GM23338 (cell line): ENCODE measurements around the gene DPYSL5. TPM values are rescaled to one million over a fixed set of nuclear protein-coding genes. Genes with fewer than 3 reads are reported as not detected.
"Not testable (repeated sequence)": the region's sequence is repeated elsewhere in the genome, so short reads cannot be mapped to it uniquely, and the experiment has no call there.

Experiments used
- ATAC-seq: fragments of 200-7000 bp; cut with Tn5 transposase; 3 replicates; pipeline ENCODE4 v1.9.1; 2020
- DNase-seq: peaks from one replicate; pipeline ENCODE4 v3.0.0-alpha.2; 2015; ENCODE audit warnings: low spot score
- H2AFZ ChIP-seq: fragments of 200-600 bp; sonication (generic); 2 replicates; pipeline ENCODE4 v1.8.0; 2016; ENCODE audit warnings: antibody characterized with exemption, mild to moderate bottlenecking, moderate library complexity
- H3F3A ChIP-seq: fragments of 200-600 bp; sonication (generic); replicated peaks from 2 replicates; pipeline ENCODE4 v1.8.0; 2017; ENCODE audit warnings: antibody characterized with exemption, mixed run types, low read depth
- H3K27ac ChIP-seq: fragments of 200-600 bp; sonication (generic); 2 replicates; pipeline ENCODE4 v1.6.1; 2016; ENCODE audit warnings: low read depth
- H3K27me3 ChIP-seq: fragments of 200-600 bp; sonication (generic); 2 replicates; pipeline ENCODE4 v1.8.0; 2016; ENCODE audit warnings: mild to moderate bottlenecking, mixed run types, moderate library complexity; ENCODE audit not compliant: insufficient read depth
- H3K36me3 ChIP-seq: fragments of 200-600 bp; sonication (generic); 2 replicates; pipeline ENCODE4 v1.8.0; 2016; ENCODE audit warnings: mild to moderate bottlenecking; ENCODE audit not compliant: insufficient read depth
- H3K4me1 ChIP-seq: fragments of 200-600 bp; sonication (generic); 2 replicates; pipeline ENCODE4 v1.8.0; 2016; ENCODE audit warnings: mild to moderate bottlenecking, moderate library complexity; ENCODE audit not compliant: insufficient read depth
- H3K4me2 ChIP-seq: fragments of 200-600 bp; sonication (generic); 2 replicates; pipeline ENCODE4 v1.7.1; 2017; ENCODE audit warnings: mixed run types
- H3K4me3 ChIP-seq: fragments of 200-600 bp; sonication (generic); 2 replicates; pipeline ENCODE4 v1.6.1; 2016; ENCODE audit warnings: mixed run types
- H3K79me2 ChIP-seq: fragments of 200-600 bp; sonication (generic); replicated peaks from 2 replicates; pipeline ENCODE4 v1.8.0; 2017; ENCODE audit warnings: mild to moderate bottlenecking; ENCODE audit not compliant: insufficient read depth
- H3K9me2 ChIP-seq: fragments of 200-600 bp; sonication (generic); 2 replicates; pipeline ENCODE4 v1.8.0; 2017; ENCODE audit not compliant: insufficient read depth
- H4K20me1 ChIP-seq: fragments of 200-600 bp; sonication (generic); replicated peaks from 2 replicates; pipeline ENCODE4 v1.8.0; 2017; ENCODE audit warnings: mild to moderate bottlenecking; ENCODE audit not compliant: insufficient read depth
- H3K27ac Mint-ChIP-seq: 2 replicates; pipeline ENCODE4 v1.8.0; 2020; ENCODE audit warnings: inconsistent platforms, mild to moderate bottlenecking, moderate library complexity, mixed read lengths
- H3K27me3 Mint-ChIP-seq: 3 replicates; pipeline ENCODE4 v1.8.0; 2022; ENCODE audit warnings: low read depth, mild to moderate bottlenecking, moderate library complexity, mixed read lengths, inconsistent platforms; ENCODE audit not compliant: insufficient read depth, poor library complexity
- H3K36me3 Mint-ChIP-seq: 3 replicates; pipeline ENCODE4 v1.8.0; 2021; ENCODE audit warnings: low read depth, mild to moderate bottlenecking, inconsistent platforms, moderate library complexity, mixed read lengths
- H3K4me1 Mint-ChIP-seq: 3 replicates; pipeline ENCODE4 v1.8.0; 2020; ENCODE audit warnings: mild to moderate bottlenecking, inconsistent platforms, mixed read lengths
- H3K4me3 Mint-ChIP-seq: 3 replicates; pipeline ENCODE4 v1.8.0; 2021; ENCODE audit warnings: moderate library complexity, mild to moderate bottlenecking, inconsistent platforms, mixed read lengths
- H3K9me3 Mint-ChIP-seq: 3 replicates; pipeline ENCODE4 v1.8.0; 2020; ENCODE audit warnings: moderate library complexity, mild to moderate bottlenecking, inconsistent platforms, mixed read lengths
- CREB1 ChIP-seq: fragments of 250-450 bp; sonication (Bioruptor Pico); IDR thresholded peaks from 2 replicates; pipeline ENCODE4 v1.5.0; 2020; ENCODE audit warnings: low read depth, mild to moderate bottlenecking, moderate library complexity
- EZH2 ChIP-seq: fragments of 200-600 bp; sonication (generic); IDR thresholded peaks from one replicate; pipeline ENCODE4 v1.8.0; 2017; ENCODE audit warnings: antibody characterized with exemption, mild to moderate bottlenecking, low read depth; ENCODE audit not compliant: unreplicated experiment
- EZH2phosphoT487 ChIP-seq: fragments of 200-600 bp; sonication (generic); IDR thresholded peaks from one replicate; pipeline ENCODE4 v1.8.1; 2018; ENCODE audit warnings: antibody characterized with exemption; ENCODE audit not compliant: unreplicated experiment
- JUNB ChIP-seq: IDR thresholded peaks from one replicate; pipeline ENCODE4 v1.6.1; 2016; ENCODE audit warnings: antibody characterized with exemption; ENCODE audit not compliant: unreplicated experiment
- STAT1 ChIP-seq: IDR thresholded peaks from one replicate; pipeline ENCODE4 v1.6.1; 2016; ENCODE audit warnings: antibody characterized with exemption; ENCODE audit not compliant: unreplicated experiment
- ZNF114 ChIP-seq: fragments of 250-450 bp; sonication (Bioruptor Pico); IDR thresholded peaks from 2 replicates; pipeline ENCODE4 v1.5.0; 2020; ENCODE audit warnings: mild to moderate bottlenecking, moderate library complexity
- ZNF331 ChIP-seq: fragments of 250-450 bp; sonication (Bioruptor Pico); IDR thresholded peaks from 2 replicates; pipeline ENCODE4 v1.5.0; 2020; ENCODE audit warnings: low read depth, mild to moderate bottlenecking, moderate library complexity
- polyA plus RNA-seq: library from polyadenylated mRNA; unstranded; fragments of >200 nt; fragmentation: Nextera tagmentation; extraction: Ambion mirVana; gene quantifications from 2 replicates; pipeline ENCODE4 v1.2.1, GENCODE V29; 2016
- total RNA-seq: library from RNA; depleted of rRNA; stranded (reverse); fragments of >200 nt; shearing (Covaris generic); gene quantifications from 2 replicates; pipeline ENCODE4 v1.2.3, GENCODE V29; 2014
- TF ChIP-seq, protein P1 (sequence below): IDR thresholded peaks from one replicate; pipeline ENCODE4 v1.6.1; 2018; ENCODE audit warnings: antibody characterized with exemption; ENCODE audit not compliant: unreplicated experiment
- TF ChIP-seq, protein P2 (sequence below), 2 experiments: fragments of 200-600 bp in 1 of 2; sonication (generic) in 1 of 2; conservative IDR thresholded peaks; 2 replicates each; pipeline versions ENCODE4 v1.5.1 to v1.6.1; 2016 to 2017; ENCODE audit warnings: antibody characterized with exemption in 2 of 2, low read depth in 2 of 2, mild to moderate bottlenecking in 2 of 2, moderate library complexity in 1 of 2
- TF ChIP-seq, protein P3 (sequence below): IDR thresholded peaks from 2 replicates; pipeline ENCODE4 v1.6.1; 2016; ENCODE audit warnings: antibody characterized with exemption

DPYSL5 gene
- total and polyA plus RNA-seq, 2 experiments from 2014 or later = 3.1 to 8.1 TPM

DNA sequence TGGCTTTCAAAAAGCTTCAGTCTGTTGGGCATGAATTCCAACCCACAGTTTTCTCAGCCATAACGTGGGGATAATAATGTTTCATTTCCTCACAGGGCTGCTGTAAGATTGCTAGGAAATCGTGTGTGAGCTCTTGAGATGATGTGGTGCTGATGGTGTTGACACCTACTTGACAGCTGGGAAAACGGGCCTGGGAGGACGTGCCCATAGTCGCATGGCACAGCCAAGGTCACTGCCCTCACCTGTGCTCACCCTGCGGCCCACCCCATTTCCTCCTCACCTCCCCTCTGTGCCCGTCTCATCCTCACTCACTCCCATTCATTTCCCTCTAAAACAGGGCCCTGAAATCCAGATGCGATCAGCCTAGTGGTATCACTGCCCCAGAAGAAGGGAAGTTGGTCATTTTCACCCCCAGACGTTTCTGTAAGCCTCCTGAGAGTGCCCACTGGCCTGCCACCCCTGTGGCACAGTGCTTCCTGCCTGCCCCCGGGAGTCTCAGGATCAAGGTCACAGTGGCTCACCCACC, 33.0 kb downstream of the DPYSL5 start:
- peaks cover 7% of the 10 kb centered on the region; the same call in 1 of the 2 replicates for H3K4me1 ChIP-seq
- no peak for DNase-seq
- Mint-ChIP-seq H3K4me3 (no peak overlapping the region), H3K9me3 (no peaks in the 10 kb centered on the region; the same call in 2 of the 3 replicates), H3K27ac (no peak overlapping the region), H3K4me1 (peaks cover 8% of the 10 kb centered on the region), H3K27me3 (peaks cover 12% of the 10 kb centered on the region), H3K36me3 (no peaks in the 10 kb centered on the region)
- no peaks in the 10 kb centered on the region for H3K9me2 ChIP-seq
- H3K79me2 ChIP-seq = no peaks in the 10 kb centered on the region
- no peaks in the 10 kb centered on the region for H4K20me1 ChIP-seq
- H3K4me2 ChIP-seq = no peak overlapping the region
- H3K27me3 ChIP-seq = no peaks in the 10 kb centered on the region
- no peak overlapping the region for H2AFZ ChIP-seq
- H3K4me3 ChIP-seq = no peak overlapping the region
- H3K27ac ChIP-seq = no peak overlapping the region
- ATAC-seq = no peak
- TF ChIP-seq, protein P1, sequence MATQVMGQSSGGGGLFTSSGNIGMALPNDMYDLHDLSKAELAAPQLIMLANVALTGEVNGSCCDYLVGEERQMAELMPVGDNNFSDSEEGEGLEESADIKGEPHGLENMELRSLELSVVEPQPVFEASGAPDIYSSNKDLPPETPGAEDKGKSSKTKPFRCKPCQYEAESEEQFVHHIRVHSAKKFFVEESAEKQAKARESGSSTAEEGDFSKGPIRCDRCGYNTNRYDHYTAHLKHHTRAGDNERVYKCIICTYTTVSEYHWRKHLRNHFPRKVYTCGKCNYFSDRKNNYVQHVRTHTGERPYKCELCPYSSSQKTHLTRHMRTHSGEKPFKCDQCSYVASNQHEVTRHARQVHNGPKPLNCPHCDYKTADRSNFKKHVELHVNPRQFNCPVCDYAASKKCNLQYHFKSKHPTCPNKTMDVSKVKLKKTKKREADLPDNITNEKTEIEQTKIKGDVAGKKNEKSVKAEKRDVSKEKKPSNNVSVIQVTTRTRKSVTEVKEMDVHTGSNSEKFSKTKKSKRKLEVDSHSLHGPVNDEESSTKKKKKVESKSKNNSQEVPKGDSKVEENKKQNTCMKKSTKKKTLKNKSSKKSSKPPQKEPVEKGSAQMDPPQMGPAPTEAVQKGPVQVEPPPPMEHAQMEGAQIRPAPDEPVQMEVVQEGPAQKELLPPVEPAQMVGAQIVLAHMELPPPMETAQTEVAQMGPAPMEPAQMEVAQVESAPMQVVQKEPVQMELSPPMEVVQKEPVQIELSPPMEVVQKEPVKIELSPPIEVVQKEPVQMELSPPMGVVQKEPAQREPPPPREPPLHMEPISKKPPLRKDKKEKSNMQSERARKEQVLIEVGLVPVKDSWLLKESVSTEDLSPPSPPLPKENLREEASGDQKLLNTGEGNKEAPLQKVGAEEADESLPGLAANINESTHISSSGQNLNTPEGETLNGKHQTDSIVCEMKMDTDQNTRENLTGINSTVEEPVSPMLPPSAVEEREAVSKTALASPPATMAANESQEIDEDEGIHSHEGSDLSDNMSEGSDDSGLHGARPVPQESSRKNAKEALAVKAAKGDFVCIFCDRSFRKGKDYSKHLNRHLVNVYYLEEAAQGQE = no peak
- no peak for TF ChIP-seq EZH2phosphoT487
- no peaks in the 10 kb centered on the region for H3K36me3 ChIP-seq
- H3F3A ChIP-seq = no peaks in the 10 kb centered on the region

DNA sequence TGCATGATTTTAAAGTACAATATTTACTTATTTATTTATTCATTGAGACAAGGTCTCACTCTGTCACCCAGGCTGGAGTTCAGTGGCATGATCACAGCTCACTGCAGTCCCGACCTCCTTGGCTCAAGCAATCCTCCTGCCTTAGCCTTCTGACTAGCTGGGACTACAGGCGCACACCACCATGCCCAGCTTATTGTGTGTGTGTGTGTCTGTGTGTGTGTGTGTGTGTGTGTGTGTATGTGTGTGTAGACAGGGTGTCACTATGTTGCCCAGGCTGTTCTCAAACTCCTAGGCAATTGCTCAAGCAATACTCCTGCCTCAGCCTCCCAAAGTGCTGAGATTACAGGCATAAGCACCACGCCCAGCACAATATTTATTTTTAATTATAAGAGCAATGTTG, 34.3 kb downstream of the DPYSL5 start:
- not testable (repeated sequence) for H3K9me3 Mint-ChIP-seq, H3K9me2 ChIP-seq, H2AFZ ChIP-seq, H3K36me3 Mint-ChIP-seq, H3K4me3 Mint-ChIP-seq, H3K36me3 ChIP-seq, H3F3A ChIP-seq, H4K20me1 ChIP-seq, H3K27me3 ChIP-seq, DNase-seq, H3K4me3 ChIP-seq, H3K4me1 ChIP-seq, H3K27ac Mint-ChIP-seq, H3K79me2 ChIP-seq, H3K27ac ChIP-seq, H3K4me2 ChIP-seq, ATAC-seq
- Mint-ChIP-seq H3K4me1 (peaks cover 11% of the 10 kb centered on the region), H3K27me3 (peaks cover 12% of the 10 kb centered on the region)

DNA sequence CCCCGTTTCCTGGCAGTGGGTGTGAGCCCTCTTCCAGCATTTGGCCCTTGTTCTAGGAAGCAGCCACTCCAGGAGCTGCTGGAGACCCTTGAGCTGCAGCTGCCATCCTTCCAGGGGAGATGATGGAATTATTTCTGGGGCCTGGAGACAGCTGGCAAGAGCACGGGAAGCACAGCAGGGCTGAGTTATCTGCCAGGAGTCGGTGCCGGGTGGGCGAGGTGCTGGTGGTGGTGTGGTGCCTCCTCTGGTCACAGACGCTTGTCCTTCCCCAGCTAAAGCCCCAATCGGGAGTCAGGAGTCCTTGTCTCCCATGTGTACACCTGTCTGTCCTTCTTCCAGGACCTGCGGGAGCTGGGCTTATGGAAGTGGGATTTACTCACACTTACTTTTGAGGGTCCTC, 36.0 kb downstream of the DPYSL5 start:
- H3K36me3 Mint-ChIP-seq = no peaks in the 10 kb centered on the region
- no peak overlapping the region for H2AFZ ChIP-seq
- TF ChIP-seq, protein P2, sequence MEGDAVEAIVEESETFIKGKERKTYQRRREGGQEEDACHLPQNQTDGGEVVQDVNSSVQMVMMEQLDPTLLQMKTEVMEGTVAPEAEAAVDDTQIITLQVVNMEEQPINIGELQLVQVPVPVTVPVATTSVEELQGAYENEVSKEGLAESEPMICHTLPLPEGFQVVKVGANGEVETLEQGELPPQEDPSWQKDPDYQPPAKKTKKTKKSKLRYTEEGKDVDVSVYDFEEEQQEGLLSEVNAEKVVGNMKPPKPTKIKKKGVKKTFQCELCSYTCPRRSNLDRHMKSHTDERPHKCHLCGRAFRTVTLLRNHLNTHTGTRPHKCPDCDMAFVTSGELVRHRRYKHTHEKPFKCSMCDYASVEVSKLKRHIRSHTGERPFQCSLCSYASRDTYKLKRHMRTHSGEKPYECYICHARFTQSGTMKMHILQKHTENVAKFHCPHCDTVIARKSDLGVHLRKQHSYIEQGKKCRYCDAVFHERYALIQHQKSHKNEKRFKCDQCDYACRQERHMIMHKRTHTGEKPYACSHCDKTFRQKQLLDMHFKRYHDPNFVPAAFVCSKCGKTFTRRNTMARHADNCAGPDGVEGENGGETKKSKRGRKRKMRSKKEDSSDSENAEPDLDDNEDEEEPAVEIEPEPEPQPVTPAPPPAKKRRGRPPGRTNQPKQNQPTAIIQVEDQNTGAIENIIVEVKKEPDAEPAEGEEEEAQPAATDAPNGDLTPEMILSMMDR (conservative IDR thresholded peaks at IDR 0.05; ENCODE audit: low read depth in 2 of 2) = no peak
- no peak for TF ChIP-seq STAT1
- no peak for TF ChIP-seq ZNF114
- TF ChIP-seq CREB1 (CRISPR knock-in tag) = no peak
- TF ChIP-seq ZNF331 (CRISPR knock-in tag) = no peak
- TF ChIP-seq JUNB = no peak
- TF ChIP-seq, protein P1 = no peak
- no peak for TF ChIP-seq EZH2
- TF ChIP-seq, protein P3, sequence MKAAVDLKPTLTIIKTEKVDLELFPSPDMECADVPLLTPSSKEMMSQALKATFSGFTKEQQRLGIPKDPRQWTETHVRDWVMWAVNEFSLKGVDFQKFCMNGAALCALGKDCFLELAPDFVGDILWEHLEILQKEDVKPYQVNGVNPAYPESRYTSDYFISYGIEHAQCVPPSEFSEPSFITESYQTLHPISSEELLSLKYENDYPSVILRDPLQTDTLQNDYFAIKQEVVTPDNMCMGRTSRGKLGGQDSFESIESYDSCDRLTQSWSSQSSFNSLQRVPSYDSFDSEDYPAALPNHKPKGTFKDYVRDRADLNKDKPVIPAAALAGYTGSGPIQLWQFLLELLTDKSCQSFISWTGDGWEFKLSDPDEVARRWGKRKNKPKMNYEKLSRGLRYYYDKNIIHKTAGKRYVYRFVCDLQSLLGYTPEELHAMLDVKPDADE = no peak

More for the DNA sequence above, 36.0 kb downstream of the DPYSL5 start:
- peaks cover 7% of the 10 kb centered on the region; the same call in 1 of the 2 replicates for H3K4me1 ChIP-seq
- no peak overlapping the region for H3K4me2 ChIP-seq
- DNase-seq = no peak
- no peaks in the 10 kb centered on the region for H3K79me2 ChIP-seq
- no peak for ATAC-seq
- no peak overlapping the region for H3K4me3 Mint-ChIP-seq
- H3K27me3 ChIP-seq = no peaks in the 10 kb centered on the region
- H3K4me3 ChIP-seq = no peak overlapping the region
- peaks cover 12% of the 10 kb centered on the region for H3K27me3 Mint-ChIP-seq
- H3K36me3 ChIP-seq = no peaks in the 10 kb centered on the region
- peaks cover 5% of the 10 kb centered on the region; the same call in 1 of the 2 replicates for H4K20me1 ChIP-seq
- no peaks in the 10 kb centered on the region for H3K9me2 ChIP-seq
- H3K4me1 Mint-ChIP-seq = peaks cover 11% of the 10 kb centered on the region
- no peaks in the 10 kb centered on the region for H3K9me3 Mint-ChIP-seq
- no peak overlapping the region for H3K27ac Mint-ChIP-seq
- no peaks in the 10 kb centered on the region for H3F3A ChIP-seq
- H3K27ac ChIP-seq = no peak overlapping the region
